ENCODE measurements around the gene EIF5A. TPM values are rescaled to one million over a fixed set of nuclear protein-coding genes. Genes with fewer than 3 reads are reported as not detected.

EIF5A gene
- total RNA-seq, 1 donor from 2014 or later = 323 TPM

DNA sequence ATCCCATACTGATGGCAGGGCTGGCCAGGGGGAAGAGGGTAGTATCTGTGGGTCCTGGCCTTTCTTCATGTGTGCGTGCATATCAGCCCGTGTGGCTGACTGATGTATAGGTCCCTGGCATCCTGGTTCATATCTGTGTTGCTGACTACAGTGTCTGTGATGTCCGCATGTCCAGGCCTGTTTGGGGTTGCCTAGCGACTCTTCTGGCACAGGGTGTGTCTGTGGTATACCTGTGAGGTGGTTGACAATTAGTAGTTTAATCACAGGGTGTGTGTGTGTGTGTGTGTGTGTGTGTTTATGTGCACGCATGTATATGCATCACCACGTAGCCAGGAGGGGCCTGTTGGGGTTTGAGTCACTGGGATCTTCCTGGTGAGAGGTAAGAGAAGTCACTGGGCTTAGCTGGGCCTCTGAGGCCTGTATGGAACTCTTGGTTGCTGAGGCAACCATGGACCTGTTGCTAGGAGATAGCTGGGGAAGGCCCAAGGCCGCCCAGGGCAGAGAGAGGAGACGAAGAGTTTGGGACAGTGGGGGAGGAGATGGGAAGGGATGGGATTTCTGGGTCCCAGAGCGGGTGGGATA lies 46.9 kb downstream of the EIF5A start:
- Mint-ChIP-seq H3K4me3 (ENCODE audit: low read depth) (peak overlapping the region; percentile 22), H3K9me3 (ENCODE audit: low read depth) (no peaks in the 10 kb centered on the region), H3K27me3 (peaks cover 7% of the 10 kb centered on the region), H3K27ac (no peak overlapping the region), H3K4me1 (ENCODE audit: low read depth) (peaks cover 22% of the 10 kb centered on the region), H3K36me3 (ENCODE audit: insufficient read depth) (no peaks in the 10 kb centered on the region)
- TF ChIP-seq, protein P1, sequence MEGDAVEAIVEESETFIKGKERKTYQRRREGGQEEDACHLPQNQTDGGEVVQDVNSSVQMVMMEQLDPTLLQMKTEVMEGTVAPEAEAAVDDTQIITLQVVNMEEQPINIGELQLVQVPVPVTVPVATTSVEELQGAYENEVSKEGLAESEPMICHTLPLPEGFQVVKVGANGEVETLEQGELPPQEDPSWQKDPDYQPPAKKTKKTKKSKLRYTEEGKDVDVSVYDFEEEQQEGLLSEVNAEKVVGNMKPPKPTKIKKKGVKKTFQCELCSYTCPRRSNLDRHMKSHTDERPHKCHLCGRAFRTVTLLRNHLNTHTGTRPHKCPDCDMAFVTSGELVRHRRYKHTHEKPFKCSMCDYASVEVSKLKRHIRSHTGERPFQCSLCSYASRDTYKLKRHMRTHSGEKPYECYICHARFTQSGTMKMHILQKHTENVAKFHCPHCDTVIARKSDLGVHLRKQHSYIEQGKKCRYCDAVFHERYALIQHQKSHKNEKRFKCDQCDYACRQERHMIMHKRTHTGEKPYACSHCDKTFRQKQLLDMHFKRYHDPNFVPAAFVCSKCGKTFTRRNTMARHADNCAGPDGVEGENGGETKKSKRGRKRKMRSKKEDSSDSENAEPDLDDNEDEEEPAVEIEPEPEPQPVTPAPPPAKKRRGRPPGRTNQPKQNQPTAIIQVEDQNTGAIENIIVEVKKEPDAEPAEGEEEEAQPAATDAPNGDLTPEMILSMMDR (IDR thresholded peaks at IDR 0.05; ENCODE audit: unreplicated experiment) = no peak
- no peak for DNase-seq (ENCODE audit: low spot score, unreplicated experiment)

DNA sequence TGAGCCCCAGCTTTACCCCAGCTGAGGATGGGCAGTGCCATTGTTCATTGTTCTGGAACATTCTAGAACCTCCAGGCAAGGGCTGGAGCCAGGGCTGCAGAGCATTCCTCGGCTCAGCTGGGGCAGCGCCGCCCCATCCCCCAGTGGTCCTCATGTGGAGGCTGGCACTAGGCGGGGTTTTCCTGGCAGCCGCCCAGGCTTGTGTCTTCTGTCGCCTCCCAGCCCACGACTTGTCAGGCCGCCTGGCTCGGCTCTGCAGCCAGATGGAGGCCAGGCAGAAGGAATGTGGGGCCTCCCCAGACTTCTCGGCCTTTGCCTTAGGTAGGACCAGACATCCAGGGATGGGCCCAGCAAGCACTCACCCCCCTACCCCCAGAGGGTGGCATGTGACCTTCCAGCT lies 47.6 kb downstream of the EIF5A start, which contains the start of gene TMEM95:
Gene TMEM95 (plus strand): TSS at position 104 of the 400 bp plus-strand sequence. CDS start 49 bp downstream, at position 153.
- no peaks in the 10 kb centered on the region for H3K9me3 Mint-ChIP-seq (ENCODE audit: low read depth)
- DNase-seq (ENCODE audit: low spot score, unreplicated experiment) = no peak
- peak within 1 kb of the TSS; percentile 22 for H3K4me3 Mint-ChIP-seq (ENCODE audit: low read depth)
- peaks cover 17% of the 10 kb centered on the region for H3K4me1 Mint-ChIP-seq (ENCODE audit: low read depth)
- TF ChIP-seq, protein P1 (IDR thresholded peaks at IDR 0.05; ENCODE audit: unreplicated experiment) = no peak
- H3K27ac Mint-ChIP-seq = no peak within 1 kb of the TSS
- H3K36me3 Mint-ChIP-seq (ENCODE audit: insufficient read depth) = no peaks in the 10 kb centered on the region
- peaks cover 7% of the 10 kb centered on the region for H3K27me3 Mint-ChIP-seq

DNA sequence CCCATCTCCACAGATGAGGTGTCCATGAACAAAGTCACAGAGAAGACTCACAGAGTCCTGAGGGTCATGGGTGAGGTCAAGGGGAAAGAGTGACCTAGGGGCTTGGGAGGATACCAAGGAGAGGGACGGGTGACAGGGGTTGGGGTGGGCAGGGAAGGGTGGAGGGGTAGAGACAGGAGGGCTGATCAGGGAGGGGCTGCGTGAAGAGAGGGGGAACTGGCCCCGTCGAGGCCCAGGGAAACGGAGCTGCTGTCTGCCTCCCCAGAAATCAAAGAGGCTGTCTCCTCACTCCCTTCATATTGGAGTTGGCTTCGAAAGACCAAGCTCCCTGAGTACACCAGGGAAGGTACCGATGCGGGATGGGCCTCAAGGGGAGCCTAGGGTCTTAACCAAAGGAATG lies 48.1 kb downstream of the EIF5A start:
- Mint-ChIP-seq H3K4me1 (ENCODE audit: low read depth) (peaks cover 15% of the 10 kb centered on the region), H3K4me3 (ENCODE audit: low read depth) (no peak overlapping the region), H3K27ac (no peak overlapping the region), H3K9me3 (ENCODE audit: low read depth) (no peaks in the 10 kb centered on the region), H3K27me3 (peaks cover 7% of the 10 kb centered on the region), H3K36me3 (ENCODE audit: insufficient read depth) (no peaks in the 10 kb centered on the region)
- TF ChIP-seq, protein P1 (IDR thresholded peaks at IDR 0.05; ENCODE audit: unreplicated experiment) = no peak
- no peak for DNase-seq (ENCODE audit: low spot score, unreplicated experiment)

DNA sequence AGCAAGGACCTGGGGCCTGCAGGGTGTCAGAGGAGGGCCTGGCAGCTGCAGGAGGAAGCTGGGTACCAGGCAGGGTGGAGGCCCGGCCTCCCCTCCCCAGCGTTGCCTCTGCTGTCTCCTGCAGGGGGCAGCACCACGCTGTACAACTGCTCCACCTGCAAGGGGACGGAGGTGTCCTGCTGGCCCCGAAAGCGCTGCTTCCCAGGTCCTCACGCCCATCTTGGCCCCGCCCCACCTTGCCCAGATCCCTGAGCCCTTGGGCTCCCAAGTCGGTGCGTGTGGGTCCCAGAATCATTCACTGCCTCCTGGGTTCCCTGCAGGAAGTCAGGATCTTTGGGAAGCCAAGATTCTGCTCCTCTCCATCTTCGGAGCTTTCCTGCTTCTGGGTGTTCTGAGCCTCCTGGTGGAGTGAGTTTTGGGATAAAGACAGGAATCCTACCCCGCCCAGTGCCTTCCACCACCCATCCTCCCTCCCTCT lies 48.7 kb downstream of the EIF5A start:
- no peaks in the 10 kb centered on the region for H3K36me3 Mint-ChIP-seq (ENCODE audit: insufficient read depth)
- H3K4me1 Mint-ChIP-seq (ENCODE audit: low read depth) = peaks cover 14% of the 10 kb centered on the region
- no peak overlapping the region for H3K4me3 Mint-ChIP-seq (ENCODE audit: low read depth)
- no peaks in the 10 kb centered on the region for H3K9me3 Mint-ChIP-seq (ENCODE audit: low read depth)
- H3K27ac Mint-ChIP-seq = no peak overlapping the region
- peak; percentile 75 for DNase-seq (ENCODE audit: low spot score, unreplicated experiment)
- TF ChIP-seq, protein P1 (IDR thresholded peaks at IDR 0.05; ENCODE audit: unreplicated experiment) = peak; percentile 89
- peaks cover 7% of the 10 kb centered on the region for H3K27me3 Mint-ChIP-seq

DNA sequence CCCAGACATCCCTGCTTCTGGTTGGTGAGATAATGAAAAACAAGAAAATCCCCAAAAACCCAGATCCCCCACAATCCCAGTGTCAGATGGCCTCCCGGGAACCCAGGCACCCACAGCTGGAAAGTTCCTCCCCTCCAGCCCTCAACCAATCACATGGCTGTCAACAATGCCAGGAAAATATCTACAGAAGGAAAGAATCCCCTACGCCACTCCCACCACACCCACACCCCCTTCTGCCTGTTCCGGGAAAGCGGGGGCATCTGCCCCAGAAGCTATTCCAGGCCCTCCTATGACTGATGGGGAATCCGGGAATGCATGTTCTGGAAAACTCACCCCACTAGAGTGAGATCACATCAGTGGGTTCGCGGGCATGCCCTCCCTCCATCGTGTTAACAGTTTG lies 49.3 kb downstream of the EIF5A start:
- Mint-ChIP-seq H3K27ac (no peak overlapping the region), H3K4me3 (ENCODE audit: low read depth) (no peak overlapping the region), H3K9me3 (ENCODE audit: low read depth) (no peaks in the 10 kb centered on the region), H3K27me3 (peaks cover 8% of the 10 kb centered on the region), H3K36me3 (ENCODE audit: insufficient read depth) (no peaks in the 10 kb centered on the region), H3K4me1 (ENCODE audit: low read depth) (peaks cover 11% of the 10 kb centered on the region)
- no peak for DNase-seq (ENCODE audit: low spot score, unreplicated experiment)
- TF ChIP-seq, protein P1 (IDR thresholded peaks at IDR 0.05; ENCODE audit: unreplicated experiment) = no peak
